Right lobe of liver (tissue), 4 donors: ENCODE results near the gene CAMK1.

Source experiments
- POLR2A ChIP-seq: fragments of 450-650 bp; IDR thresholded peaks from one replicate; pipeline ENCODE4 v1.6.1; 2017; ENCODE audit warnings: antibody characterized with exemption, mild to moderate bottlenecking
- TF ChIP-seq, protein P1 (sequence below), 4 donors: fragments of 200-600 bp in 3 of 4; fragments of 450-650 bp in 1 of 4; IDR thresholded peaks; one replicate each; pipeline versions ENCODE4 v1.5.1 to v1.8.0; 2016 to 2022; ENCODE audit warnings: antibody characterized with exemption in 4 of 4, mild to moderate bottlenecking in 2 of 4
- donor health status: DM: no; HTN: no; CAD: no.
- donor health status: DM: no; HTN: no; CAD: no.
- donor health status: DM: no; HTN: yes; CAD: no.

DNA sequence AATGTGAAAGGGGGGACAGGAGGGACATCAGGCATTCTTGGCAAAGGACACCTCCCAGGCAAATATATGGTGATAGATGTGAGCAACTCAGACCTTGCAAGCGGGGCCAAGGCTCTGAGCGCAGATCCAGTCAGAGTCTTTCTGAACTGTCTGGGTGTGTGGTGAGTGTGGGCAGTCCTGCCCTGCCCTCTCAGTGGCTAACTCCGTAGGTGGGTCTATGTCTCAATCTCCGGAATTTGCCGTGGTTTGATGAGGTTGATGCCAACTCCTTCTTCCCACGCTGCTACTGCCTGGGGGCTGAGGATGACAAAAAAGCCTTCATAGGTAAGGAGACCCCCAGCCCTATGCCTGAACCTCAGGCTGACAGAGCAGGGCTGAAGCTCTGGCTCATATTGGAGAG, 47.7 kb upstream of the CAMK1 start:
- TF ChIP-seq, protein P1, sequence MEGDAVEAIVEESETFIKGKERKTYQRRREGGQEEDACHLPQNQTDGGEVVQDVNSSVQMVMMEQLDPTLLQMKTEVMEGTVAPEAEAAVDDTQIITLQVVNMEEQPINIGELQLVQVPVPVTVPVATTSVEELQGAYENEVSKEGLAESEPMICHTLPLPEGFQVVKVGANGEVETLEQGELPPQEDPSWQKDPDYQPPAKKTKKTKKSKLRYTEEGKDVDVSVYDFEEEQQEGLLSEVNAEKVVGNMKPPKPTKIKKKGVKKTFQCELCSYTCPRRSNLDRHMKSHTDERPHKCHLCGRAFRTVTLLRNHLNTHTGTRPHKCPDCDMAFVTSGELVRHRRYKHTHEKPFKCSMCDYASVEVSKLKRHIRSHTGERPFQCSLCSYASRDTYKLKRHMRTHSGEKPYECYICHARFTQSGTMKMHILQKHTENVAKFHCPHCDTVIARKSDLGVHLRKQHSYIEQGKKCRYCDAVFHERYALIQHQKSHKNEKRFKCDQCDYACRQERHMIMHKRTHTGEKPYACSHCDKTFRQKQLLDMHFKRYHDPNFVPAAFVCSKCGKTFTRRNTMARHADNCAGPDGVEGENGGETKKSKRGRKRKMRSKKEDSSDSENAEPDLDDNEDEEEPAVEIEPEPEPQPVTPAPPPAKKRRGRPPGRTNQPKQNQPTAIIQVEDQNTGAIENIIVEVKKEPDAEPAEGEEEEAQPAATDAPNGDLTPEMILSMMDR (IDR thresholded peaks at IDR 0.05), result no peak
- TF ChIP-seq POLR2A, result no peak
